GM18868 (cell line): ENCODE data around the gene LRRC43.
"Not testable (repeated sequence)": the region's sequence is repeated elsewhere in the genome, so short reads cannot be mapped to it uniquely, and the experiment has no call there.

Experiments used
- ATAC-seq: cut with Tn5 transposase; IDR thresholded peaks from one replicate; pipeline ENCODE4 v1.9.1; 2021; ENCODE audit warnings: mild to moderate bottlenecking, moderate library complexity; ENCODE audit not compliant: unreplicated experiment

The LRRC43 gene

DNA sequence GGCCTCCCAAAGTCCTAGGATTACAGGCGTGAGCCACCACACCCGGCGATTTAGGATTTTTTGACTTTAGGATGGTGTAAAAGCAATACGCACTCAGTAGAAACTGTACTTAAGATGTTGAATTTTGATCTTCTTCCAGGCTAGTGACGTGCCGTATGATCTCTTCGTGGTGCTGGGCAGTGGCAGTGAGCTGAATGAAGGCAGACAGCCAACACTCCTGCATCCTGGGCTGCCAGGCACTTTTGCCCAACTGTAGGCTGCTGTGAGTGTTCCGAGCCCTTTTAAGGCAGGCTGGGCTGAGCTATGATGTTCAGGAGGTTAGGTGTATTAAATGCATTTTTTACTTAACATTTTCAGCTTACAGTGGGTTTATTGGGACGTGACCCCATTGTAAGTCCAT is 30.2 kb upstream of the LRRC43 start:
- no peak for ATAC-seq

- no peak for ATAC-seq
These were observed 27.2 kb upstream of the LRRC43 start for GRCh38 chr12:122155705-122156104.

DNA sequence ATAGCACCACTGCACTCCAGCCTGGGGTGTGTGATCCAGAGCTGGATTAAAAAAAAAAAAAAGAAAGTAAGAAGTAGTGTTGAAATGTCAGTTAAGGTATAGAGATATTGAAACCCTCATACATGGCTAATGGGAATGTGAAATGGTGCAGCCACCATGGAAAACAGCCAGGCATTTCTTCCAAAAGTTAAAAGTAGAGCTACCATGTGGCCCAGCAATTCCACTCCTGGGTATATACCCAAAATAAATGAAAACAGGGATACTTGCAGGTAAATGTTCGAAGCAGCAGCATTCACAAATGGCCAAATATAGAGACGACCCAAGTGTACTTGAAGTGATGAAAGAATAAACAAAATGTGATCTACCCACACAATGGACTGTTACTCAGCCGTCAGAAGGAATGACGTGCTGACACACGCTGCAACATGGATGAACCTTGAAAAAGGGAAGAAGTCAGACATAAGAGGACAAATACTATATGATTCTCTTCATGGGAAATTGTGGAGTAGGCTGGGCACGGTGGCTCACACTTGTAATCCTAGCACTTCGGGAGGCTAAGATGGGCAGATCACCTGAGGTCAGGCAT is 24.1 kb upstream of the LRRC43 start:
- ATAC-seq = no peak

GRCh38 chr12:122159882-122160281 is 23.0 kb upstream of the LRRC43 start:
- no peak for ATAC-seq

- no peak for ATAC-seq
These were observed 22.2 kb upstream of the LRRC43 start for GRCh38 chr12:122160761-122161160.

- ATAC-seq = no peak
These were observed 21.2 kb upstream of the LRRC43 start for GRCh38 chr12:122161682-122162081.

DNA sequence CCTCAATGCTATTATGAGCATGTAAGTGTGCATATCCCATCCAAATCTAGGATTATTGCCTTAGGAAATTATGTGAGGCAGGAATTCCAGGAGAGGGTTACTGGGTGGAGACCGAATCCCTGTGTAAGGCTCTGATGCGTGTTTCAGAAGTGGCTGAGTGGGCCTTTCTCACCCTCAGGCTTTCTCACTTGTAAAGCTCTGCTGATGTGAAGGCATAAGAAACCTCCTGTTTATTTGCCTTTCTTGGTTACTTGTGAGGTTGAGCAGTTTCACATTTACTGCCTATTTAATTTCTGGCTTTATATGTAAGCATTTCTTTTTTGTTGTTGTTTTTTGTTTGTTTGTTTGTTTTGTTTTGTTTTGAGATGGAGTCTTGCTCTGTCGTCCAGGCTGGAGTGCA is 19.9 kb upstream of the LRRC43 start:
- ATAC-seq = no peak

DNA sequence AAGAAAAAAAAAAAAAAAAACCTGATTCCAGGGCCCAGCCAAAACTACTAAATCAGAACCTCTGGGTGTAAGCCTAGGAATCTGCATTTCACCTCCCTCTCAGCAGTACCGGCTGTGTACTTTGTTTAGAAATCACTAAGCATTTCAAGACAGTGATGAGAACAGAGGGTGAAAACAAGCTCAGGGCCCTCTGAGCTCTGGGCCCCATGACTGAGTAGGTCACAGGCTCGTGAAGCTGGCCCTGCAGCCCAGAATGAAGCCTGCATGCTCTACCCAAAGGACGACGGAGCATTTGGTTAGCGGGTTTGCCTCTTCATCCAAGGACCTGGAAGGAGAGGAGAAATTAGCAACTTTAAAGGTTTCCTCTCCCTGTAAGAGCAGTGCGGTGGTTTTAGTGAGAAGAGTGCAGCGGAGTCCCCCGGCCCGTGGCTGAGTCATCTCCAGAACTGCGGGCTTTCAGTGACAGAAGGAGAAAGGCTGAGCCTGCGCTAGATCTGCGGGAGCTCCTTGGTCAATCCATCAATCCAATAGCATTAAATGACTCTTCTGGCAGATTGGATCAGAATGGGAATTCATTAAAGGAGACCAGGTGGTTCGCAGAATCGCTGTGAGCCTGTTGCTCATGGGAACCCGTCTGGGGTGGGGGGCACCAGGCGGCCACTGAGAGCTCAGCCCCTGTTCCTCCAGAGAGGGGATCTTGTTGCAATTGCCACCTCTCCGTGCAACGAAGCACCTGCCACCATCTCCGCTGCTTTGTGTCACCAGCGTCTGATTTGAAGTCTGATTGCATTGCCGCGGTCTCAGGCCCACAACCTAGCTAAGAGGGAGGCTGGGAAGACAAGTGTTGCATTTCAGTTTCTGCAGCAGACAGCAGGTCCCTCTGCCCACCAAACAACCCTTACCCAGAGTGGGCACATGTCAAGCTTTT is 16.2 kb upstream of the LRRC43 start:
- ATAC-seq = peak; percentile 41

- ATAC-seq = no peak
These were observed 15.5 kb upstream of the LRRC43 start for GRCh38 chr12:122167356-122167925.

GRCh38 chr12:122168492-122168891 is 14.4 kb upstream of the LRRC43 start:
- no peak for ATAC-seq

DNA sequence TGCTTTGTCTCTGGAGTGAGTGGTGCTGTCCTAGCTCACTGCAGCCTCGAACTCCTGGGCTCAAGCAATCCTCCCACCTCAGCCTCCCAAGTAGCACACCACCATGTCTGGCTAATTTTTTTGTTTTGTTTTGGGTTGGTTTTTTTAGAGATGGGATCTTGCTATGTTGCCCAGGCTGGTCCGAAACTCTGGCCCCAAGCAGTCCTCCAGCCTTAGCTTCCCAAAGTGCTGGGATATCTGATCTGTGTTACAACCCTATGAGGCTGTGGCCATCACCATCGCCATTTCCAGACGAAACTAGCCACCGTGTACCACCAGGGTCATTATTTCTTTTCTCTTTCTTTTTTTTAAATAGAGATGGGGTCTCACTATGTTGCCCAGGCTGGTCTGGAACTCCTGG is 11.5 kb upstream of the LRRC43 start:
- no peak for ATAC-seq

- no peak for ATAC-seq
These were observed 10.5 kb upstream of the LRRC43 start for GRCh38 chr12:122172262-122172939.

DNA sequence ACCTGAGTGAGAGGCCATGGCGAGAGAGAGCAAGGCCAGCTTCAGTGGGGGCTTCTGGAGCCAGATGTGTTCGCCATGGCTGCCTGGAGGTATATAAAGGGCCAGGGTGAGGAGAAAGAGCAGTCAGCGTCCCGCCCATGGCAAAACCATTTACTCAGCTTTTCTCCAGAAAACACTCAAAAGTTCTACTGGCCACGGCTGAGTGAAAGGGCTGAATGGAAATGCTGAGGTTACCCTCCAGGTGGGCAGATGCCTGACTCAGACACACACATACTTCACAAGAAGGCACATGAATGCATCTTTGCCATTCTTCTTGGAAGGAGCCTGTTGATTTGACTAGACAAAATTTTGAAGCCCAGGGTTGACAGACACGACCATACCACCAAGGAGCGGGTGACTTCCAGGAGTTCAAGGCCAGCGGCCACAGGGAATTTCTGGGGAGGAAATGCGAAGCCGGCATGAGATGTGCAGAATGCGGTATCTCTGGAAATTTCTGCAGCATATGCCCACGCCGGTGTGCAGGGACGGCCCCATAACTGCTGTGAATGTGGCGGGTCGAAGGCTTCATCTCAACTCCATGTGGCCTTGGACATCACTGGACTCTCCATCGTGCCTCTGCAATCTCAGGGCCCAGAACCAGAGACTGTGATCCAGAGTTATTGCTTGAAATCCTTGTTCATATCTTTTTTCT is 8.6 kb upstream of the LRRC43 start, which contains the start of gene IL31:
Gene IL31, minus strand, starts transcription at position 67 of the 691 bp plus-strand sequence. Its CDS starts 49 bp downstream, at position 18.
- ATAC-seq = no peak

- ATAC-seq = not testable (repeated sequence)
These were observed 6.5 kb upstream of the LRRC43 start for GRCh38 chr12:122176473-122176872.

- no peak for ATAC-seq
These were observed 641 bp downstream of the LRRC43 start for GRCh38 chr12:122183588-122183940.

DNA sequence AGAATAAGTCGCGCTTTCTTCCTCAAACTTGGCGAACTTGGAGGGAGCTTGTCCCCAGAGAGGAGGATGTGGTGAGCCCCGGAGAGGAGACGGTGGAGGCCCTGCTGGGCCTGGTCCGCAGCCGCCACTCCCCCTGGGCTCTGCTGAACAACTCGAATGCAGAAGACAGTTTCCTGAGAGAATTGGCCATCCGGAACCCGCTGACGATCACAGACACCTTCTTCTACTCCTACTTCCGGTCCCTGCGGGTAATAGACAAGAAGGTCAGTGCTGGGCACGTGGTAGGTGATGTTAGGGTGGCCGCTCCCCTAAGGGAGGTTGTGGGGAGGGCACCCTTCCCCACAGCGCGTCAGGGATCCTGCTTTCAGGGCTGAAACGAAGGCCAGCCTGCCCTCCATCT is 1.6 kb downstream of the LRRC43 start:
- no peak for ATAC-seq

DNA sequence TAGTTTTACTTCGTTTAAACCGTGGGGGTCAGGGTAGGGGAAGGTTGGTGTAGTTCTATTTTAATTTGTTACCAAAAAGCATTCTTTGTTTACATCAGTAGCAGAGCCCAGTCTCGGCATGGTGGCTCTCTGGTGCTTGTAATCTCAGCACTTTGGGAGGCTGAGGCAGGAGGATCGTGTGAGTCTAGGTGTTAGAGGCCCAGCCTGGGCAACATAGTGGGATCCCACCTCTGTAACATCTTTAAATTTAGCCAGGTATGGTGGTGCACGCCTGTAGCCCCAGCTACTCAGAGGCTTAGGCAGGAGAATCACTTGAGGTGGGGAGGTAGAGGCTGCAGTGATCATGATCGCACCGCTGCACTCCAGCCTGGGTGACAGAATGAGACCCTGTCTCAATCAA is 2.2 kb downstream of the LRRC43 start:
- ATAC-seq = no peak

DNA sequence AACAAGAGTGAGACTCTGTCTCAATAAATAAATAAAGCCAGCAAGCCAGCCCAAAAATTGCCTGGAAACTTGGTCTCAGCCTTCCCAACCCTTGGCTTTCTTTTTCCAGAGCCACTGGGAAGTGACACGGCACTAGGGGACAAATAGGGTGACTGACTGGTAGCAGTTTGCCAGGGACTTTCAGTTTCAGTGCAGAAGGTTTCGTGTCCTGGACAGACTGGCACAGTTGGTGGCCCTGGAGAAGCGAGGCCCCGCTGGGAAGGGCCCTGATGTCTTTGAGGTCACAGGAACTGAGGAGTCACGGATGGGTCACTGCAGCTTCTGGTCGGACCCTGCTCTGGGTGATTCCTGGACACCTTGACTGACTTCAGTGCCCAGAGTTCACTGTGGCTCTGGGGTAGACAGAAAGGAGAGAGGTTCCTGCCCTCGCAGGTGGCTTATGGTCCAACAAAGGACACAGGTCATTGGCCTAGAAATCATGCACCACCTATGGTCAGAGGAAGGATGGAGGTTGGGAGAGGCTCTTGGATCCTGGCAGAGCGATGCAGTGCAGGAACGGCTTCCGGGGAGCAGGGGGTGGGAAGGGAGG is 2.7 kb downstream of the LRRC43 start:
- no peak for ATAC-seq

GRCh38 chr12:122187466-122187865 is 4.5 kb downstream of the LRRC43 start:
- ATAC-seq = no peak
